Left ventricle myocardium inferior (tissue), 1 donor: Measurements from ENCODE around the gene PRR5. TPM values are rescaled to one million over a fixed set of nuclear protein-coding genes. Genes with fewer than 3 reads are reported as not detected.
"Not testable (repeated sequence)": the region's sequence is repeated elsewhere in the genome, so short reads cannot be mapped to it uniquely, and the experiment has no call there.

Experiments used
- DNase-seq: peaks from one replicate; pipeline ENCODE4 v3.0.0-alpha.2; 2020
- H3K27ac ChIP-seq: fragments of 200-600 bp; replicated peaks from 2 replicates; pipeline ENCODE4 v1.8.0; 2021
- H3K27me3 ChIP-seq: fragments of 200-600 bp; 2 replicates; pipeline ENCODE4 v1.8.0; 2021; ENCODE audit warnings: low read depth
- H3K36me3 ChIP-seq: fragments of 200-600 bp; 2 replicates; pipeline ENCODE4 v1.8.0; 2021
- H3K4me1 ChIP-seq: fragments of 200-600 bp; 2 replicates; pipeline ENCODE4 v1.8.0; 2021
- H3K4me3 ChIP-seq: fragments of 200-600 bp; 2 replicates; pipeline ENCODE4 v1.8.0; 2021; ENCODE audit warnings: mild to moderate bottlenecking, moderate library complexity
- H3K9me3 ChIP-seq: fragments of 200-600 bp; replicated peaks from 2 replicates; pipeline ENCODE4 v1.8.0; 2021
- intact Hi-C: fragments of 100-400 bp; cut with micrococcal nuclease; formaldehyde crosslinking; loops from one replicate; pipeline ENCODE4 v1.11.0; 2022
- total RNA-seq: library from RNA; stranded (reverse); fragmentation: NEBNext Ultra II Directional; extraction: Animal tissue kit (Norgen Biotek cat#: 25700); gene quantifications from one replicate; pipeline ENCODE4 v1.2.1, GENCODE V29; 2021
- TF ChIP-seq, protein P1 (sequence below): fragments of 200-600 bp; IDR thresholded peaks from 2 replicates; pipeline ENCODE4 v1.8.0; 2021; ENCODE audit warnings: antibody characterized with exemption, mild to moderate bottlenecking, borderline replicate concordance
- donor health status: DM: no; HTN: yes; CAD: no; lungs with severe emphysema.

Gene PRR5
- total RNA-seq, 1 donor from 2014 or later: 2.9 TPM

DNA sequence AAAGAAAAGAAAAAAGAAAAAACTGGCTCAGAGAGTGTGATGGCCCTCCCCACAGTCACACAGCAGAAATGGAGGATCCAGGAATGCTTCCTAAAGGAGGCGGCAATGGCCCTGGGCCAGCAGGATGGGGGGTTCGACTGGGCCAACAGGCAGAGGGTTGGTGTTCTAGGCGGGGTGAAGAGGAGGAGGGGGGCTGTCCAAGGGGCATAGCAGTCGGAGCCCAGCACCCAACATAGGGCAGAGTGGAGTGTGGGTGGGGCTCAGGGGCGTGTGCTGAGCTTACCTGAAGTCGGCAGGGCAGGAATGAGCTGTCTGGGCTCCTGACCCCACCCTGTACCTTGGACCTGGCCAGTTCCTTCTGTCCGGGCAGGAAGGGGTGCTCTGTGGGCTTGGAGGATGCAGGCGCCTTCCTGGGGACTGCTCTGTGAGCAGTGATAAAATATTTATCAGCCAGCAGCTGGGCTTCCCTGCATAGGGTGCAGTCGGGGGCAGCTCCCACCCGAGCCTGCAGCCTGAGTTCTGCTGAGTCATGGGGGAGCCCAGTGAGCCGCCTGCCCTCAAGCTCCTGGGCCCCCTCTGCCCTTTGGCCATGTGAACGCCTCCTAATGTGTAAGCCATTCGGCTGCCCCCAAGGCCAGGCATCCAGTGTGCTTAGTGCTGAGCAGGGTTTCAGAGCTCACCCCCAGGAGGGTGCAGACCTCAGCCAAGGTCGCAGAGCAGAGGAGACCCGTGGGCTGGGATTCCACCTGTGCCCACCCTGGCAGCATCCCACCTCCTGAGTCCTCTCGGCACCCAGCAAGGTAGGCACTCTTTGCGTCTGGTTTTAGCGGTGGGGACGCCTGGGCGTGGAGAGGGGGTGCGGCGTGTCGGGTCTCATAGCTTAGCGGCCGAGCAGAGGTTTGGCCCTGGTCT is 25.3 kb upstream of the PRR5 start:
- peaks cover 11% of the 10 kb centered on the region for H3K27me3 ChIP-seq
- peaks cover 8% of the 10 kb centered on the region for H3K4me1 ChIP-seq
- H3K4me3 ChIP-seq: no peak overlapping the region
- no peaks in the 10 kb centered on the region for H3K9me3 ChIP-seq
- no peaks in the 10 kb centered on the region for H3K36me3 ChIP-seq
- no peak for DNase-seq
- H3K27ac ChIP-seq: no peak overlapping the region
- TF ChIP-seq, protein P1, sequence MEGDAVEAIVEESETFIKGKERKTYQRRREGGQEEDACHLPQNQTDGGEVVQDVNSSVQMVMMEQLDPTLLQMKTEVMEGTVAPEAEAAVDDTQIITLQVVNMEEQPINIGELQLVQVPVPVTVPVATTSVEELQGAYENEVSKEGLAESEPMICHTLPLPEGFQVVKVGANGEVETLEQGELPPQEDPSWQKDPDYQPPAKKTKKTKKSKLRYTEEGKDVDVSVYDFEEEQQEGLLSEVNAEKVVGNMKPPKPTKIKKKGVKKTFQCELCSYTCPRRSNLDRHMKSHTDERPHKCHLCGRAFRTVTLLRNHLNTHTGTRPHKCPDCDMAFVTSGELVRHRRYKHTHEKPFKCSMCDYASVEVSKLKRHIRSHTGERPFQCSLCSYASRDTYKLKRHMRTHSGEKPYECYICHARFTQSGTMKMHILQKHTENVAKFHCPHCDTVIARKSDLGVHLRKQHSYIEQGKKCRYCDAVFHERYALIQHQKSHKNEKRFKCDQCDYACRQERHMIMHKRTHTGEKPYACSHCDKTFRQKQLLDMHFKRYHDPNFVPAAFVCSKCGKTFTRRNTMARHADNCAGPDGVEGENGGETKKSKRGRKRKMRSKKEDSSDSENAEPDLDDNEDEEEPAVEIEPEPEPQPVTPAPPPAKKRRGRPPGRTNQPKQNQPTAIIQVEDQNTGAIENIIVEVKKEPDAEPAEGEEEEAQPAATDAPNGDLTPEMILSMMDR: no peak
- intact Hi-C loops: no loop called here

DNA sequence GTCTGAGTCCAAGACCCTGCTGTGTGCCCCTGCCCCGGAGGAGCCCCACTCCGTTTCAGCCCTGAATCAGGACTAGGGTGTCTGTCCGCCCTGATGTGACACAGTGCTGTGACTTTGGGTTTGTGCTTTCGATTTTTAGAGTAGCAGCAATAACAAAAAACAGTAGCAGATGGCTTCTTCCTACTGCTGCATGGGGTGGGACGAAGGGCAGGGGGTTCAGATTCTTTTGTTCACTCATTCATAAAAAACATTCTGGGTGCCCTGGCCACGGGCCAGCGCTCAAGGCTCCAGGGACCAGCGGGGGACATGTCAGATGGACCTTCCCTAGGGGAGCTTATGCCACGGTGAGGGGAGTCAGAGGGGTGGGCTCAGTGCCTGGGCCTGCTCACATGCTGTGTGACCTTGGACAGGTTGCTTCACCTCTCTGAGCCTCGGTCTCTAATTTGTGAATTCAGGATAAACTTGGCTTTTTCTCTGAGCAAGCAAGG is 24.6 kb upstream of the PRR5 start:
- Histone ChIP-seq H3K27ac (no peak overlapping the region), H3K4me3 (no peak overlapping the region), H3K4me1 (peaks cover 8% of the 10 kb centered on the region), H3K9me3 (no peaks in the 10 kb centered on the region), H3K27me3 (peaks cover 9% of the 10 kb centered on the region), H3K36me3 (no peaks in the 10 kb centered on the region)
- intact Hi-C loops: no loop called here
- DNase-seq: no peak
- TF ChIP-seq, protein P1: no peak

DNA sequence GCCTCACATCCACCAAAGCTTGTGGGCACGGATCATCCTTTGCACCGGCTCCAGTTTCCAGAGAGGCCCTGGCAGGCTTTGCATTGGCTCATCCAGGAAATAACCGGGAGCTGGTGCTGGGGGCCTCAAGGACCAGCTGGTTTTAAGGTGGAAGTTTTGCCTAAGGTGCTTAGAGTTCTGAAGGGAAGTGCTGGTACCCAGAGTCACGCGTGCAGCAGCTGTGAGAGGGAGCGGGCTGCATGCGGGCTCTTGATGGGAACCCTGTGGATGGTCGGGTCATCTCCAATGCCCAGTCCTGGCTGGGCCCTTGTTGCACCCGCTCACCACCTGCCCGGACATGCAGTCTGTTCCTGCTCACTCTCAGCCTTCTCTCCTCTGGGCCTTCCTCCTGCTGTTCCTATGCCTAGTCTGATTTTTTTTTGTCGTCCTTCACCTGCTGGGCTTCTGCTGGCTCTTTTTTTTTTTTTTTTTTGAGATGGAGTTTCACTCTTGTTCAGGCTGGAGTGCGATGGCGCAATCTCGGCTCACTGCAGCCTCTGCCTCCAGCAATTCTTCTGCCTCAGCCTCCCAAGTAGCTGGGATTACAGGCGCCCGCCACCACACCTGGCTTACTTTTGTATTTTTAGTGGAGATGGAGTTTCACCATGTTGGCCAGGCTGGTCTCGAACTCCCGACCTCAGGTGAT is 24.0 kb upstream of the PRR5 start:
- Histone ChIP-seq H3K4me1 (peaks cover 8% of the 10 kb centered on the region), H3K9me3 (no peaks in the 10 kb centered on the region), H3K36me3 (no peaks in the 10 kb centered on the region), H3K4me3 (no peak overlapping the region), H3K27me3 (peaks cover 4% of the 10 kb centered on the region), H3K27ac (no peak overlapping the region)
- TF ChIP-seq, protein P1: no peak
- intact Hi-C loops: no loop called here
- DNase-seq: no peak

DNA sequence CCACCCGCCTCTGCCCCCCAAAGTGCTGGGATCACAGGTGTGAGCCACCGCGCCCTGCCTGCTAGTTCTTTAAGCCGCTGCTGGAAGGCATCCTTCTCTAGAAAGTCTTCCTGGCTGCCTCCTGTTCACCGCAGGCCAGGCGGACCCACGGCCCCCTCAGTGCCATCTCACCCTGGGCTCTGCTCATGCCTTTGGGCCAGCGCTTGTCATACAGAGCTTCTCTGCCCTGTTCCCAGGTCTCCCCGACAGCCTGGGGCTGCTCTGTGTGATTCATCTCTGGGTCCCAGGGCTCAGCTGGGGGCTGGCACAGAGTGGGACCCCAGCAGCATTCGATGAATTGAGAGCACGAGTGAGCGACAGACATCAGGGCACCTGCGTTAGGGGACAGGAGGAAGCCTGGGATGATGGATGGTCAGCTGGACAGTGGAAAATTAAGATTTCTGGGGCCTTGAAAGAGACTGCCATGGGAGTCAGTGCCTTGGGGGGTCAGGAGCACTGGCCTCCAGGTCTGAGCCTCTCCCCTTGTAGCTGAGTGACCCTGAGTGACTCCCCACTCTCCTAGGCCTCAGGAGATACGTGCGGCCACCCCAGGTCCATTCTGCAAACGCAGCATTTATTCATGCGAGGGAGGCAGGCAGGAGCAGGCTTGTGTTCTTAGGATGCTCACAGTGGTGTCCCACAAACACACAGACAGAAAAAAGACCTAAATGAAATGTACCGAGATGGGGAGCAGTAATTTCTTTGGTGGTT is 23.3 kb upstream of the PRR5 start:
- no peak for DNase-seq
- Histone ChIP-seq H3K9me3 (no peaks in the 10 kb centered on the region), H3K4me1 (peaks cover 8% of the 10 kb centered on the region), H3K4me3 (no peak overlapping the region), H3K27me3 (peaks cover 4% of the 10 kb centered on the region), H3K27ac (no peak overlapping the region), H3K36me3 (no peaks in the 10 kb centered on the region)
- intact Hi-C loops: no loop called here
- TF ChIP-seq, protein P1: no peak

DNA sequence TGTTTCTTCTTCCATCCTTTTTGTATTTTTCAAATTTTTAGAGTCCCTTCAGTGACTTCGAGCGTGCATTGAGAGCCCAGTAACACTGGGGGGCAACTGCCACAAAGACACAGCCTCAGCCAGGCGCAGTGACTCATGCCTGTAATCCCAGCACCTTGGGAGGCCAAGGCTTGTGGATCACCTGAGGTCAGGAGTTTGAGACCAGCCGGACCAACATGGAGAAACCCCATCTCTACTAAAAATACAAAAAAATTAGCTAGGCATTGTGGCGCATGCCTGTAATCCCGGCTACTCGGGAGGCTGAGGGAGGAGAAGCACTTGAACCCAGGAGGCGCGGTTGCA is 22.7 kb upstream of the PRR5 start:
- H3K9me3 ChIP-seq, DNase-seq, H3K36me3 ChIP-seq, H3K27ac ChIP-seq, H3K27me3 ChIP-seq, intact Hi-C loops, H3K4me3 ChIP-seq: not testable (repeated sequence)
- H3K4me1 ChIP-seq: peaks cover 11% of the 10 kb centered on the region
